ENCODE data around the gene URI1. TPM values are rescaled to one million over a fixed set of nuclear protein-coding genes. Genes with fewer than 3 reads are reported as not detected.

URI1 gene
- total and polyA plus RNA-seq, 11 donors, result 10.9 to 53.7 (median 41.5) TPM

DNA sequence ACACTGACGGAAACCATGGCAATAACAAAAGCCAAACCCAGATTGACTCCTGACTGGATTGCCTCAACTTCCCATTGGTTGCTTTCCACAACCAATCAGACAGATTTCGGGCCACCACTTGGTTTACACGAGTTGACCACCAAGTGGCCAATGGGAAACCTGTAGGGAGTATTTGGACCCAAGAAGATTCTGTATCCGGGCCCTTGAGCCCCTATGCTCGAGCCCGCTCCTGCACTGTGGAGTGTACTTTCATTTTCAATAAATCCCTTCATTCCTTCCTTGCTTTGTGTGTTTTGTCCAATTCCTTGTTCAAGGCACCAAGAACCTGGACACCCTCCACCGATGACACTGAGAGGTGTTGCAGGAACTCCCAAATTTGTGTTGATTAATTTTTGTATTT is 24.1 kb upstream of the URI1 start:
- no peaks in the 10 kb centered on the region for H3K4me1 ChIP-seq
- no peaks in the 10 kb centered on the region for H3K9me3 ChIP-seq
- TF ChIP-seq POLR2A (IDR thresholded peaks at IDR 0.05), result no peak
- TF ChIP-seq, protein P1, sequence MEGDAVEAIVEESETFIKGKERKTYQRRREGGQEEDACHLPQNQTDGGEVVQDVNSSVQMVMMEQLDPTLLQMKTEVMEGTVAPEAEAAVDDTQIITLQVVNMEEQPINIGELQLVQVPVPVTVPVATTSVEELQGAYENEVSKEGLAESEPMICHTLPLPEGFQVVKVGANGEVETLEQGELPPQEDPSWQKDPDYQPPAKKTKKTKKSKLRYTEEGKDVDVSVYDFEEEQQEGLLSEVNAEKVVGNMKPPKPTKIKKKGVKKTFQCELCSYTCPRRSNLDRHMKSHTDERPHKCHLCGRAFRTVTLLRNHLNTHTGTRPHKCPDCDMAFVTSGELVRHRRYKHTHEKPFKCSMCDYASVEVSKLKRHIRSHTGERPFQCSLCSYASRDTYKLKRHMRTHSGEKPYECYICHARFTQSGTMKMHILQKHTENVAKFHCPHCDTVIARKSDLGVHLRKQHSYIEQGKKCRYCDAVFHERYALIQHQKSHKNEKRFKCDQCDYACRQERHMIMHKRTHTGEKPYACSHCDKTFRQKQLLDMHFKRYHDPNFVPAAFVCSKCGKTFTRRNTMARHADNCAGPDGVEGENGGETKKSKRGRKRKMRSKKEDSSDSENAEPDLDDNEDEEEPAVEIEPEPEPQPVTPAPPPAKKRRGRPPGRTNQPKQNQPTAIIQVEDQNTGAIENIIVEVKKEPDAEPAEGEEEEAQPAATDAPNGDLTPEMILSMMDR (IDR thresholded peaks at IDR 0.05), result no peak
- ATAC-seq (no peak), DNase-seq (no peak)
- WGBS, 4 donors, result 81 to 86% (median 83%) methylated on average over 7 of the region's 7 CpGs
- H3K36me3 ChIP-seq, result no peaks in the 10 kb centered on the region
- H3K27ac ChIP-seq, result no peak overlapping the region
- H3K27me3 ChIP-seq, result no peaks in the 10 kb centered on the region
- H3K4me3 ChIP-seq, result no peak overlapping the region
- intact Hi-C loops (cut with DNase I), result no loop called here

DNA sequence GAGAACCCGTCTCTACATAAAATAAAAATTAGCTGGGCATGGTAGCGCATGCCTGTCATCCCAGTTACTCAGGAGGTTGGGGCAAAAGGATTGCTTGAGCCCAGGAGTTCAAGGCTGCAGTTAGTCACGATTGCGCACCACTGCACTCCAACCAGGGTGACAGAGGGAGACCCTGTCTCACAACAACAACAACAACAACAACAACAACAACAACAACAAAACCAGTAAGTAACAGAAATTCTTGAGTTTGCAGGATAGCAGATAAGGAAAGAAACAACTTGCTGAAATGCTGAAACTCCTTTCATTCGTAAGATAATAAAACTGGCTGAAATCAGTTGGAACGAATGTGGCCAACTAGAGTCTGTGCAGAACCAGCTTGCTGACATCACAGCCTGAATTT is 23.1 kb upstream of the URI1 start:
- no peak for TF ChIP-seq POLR2A (IDR thresholded peaks at IDR 0.05)
- TF ChIP-seq, protein P1 (IDR thresholded peaks at IDR 0.05), result no peak
- ATAC-seq, result no peak
- no peak for DNase-seq
- Histone ChIP-seq H3K27ac (no peak overlapping the region), H3K36me3 (no peaks in the 10 kb centered on the region), H3K27me3 (no peaks in the 10 kb centered on the region), H3K9me3 (no peaks in the 10 kb centered on the region), H3K4me3 (no peak overlapping the region), H3K4me1 (no peaks in the 10 kb centered on the region)
- 75 to 85% (median 79%) methylated on average over 6 of the region's 6 CpGs for WGBS, 4 donors
- intact Hi-C loops (cut with DNase I), result no loop called here

DNA sequence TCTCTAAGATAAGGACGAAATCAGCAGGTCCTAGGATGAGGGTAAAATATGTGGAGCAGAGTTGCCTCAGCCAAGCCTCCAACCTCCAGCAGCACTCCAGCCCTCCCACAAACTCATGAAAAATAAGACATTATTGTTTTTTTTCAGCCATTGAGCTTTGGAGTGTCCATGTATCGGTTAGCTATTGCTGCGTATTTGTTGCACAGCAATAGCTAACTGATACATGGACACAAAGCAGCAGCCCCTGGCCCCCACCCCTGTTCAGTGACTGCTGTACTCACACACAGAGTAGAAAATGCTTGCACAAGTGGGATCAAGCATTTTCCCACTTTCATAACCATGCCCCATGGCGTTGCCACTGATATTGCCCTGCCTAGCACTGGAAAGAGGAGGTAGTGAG is 19.1 kb upstream of the URI1 start:
- Histone ChIP-seq H3K27ac (no peak overlapping the region), H3K4me1 (no peaks in the 10 kb centered on the region), H3K4me3 (no peak overlapping the region), H3K27me3 (peaks cover 0 to 9% (median 0%) of the 10 kb centered on the region in 9 donors), H3K36me3 (no peaks in the 10 kb centered on the region), H3K9me3 (no peaks in the 10 kb centered on the region)
- DNase-seq (no peak), ATAC-seq (no peak)
- TF ChIP-seq, protein P1 (IDR thresholded peaks at IDR 0.05), result no peak
- no peak for TF ChIP-seq POLR2A (IDR thresholded peaks at IDR 0.05)
- intact Hi-C loops (cut with DNase I), result no loop called here
- WGBS, 4 donors, result 88 to 98% (median 92%) methylated on average over 4 of the region's 4 CpGs

- Histone ChIP-seq H3K4me3 (no peak overlapping the region), H3K4me1 (no peaks in the 10 kb centered on the region), H3K9me3 (no peaks in the 10 kb centered on the region), H3K27me3 (peaks cover 0 to 9% (median 0%) of the 10 kb centered on the region in 9 donors), H3K36me3 (no peaks in the 10 kb centered on the region), H3K27ac (no peak overlapping the region)
- no peak for DNase-seq
- TF ChIP-seq POLR2A (IDR thresholded peaks at IDR 0.05), result no peak
- TF ChIP-seq, protein P1 (IDR thresholded peaks at IDR 0.05), result no peak
- WGBS, 4 donors, result 64 to 70% (median 66%) methylated on average over 4 of the region's 4 CpGs
- intact Hi-C loops (cut with DNase I), result no loop called here
- ATAC-seq, result no peak
Measured at GRCh38 chr19:29923653-29924052, 18.4 kb upstream of the URI1 start.
